Measurements from ENCODE around the gene CARF.

Gene CARF

GRCh38 chr2:203018181-203018580 is 106.1 kb downstream of the CARF start:
- no peak for DNase-seq (ENCODE audit: low spot score)

DNA sequence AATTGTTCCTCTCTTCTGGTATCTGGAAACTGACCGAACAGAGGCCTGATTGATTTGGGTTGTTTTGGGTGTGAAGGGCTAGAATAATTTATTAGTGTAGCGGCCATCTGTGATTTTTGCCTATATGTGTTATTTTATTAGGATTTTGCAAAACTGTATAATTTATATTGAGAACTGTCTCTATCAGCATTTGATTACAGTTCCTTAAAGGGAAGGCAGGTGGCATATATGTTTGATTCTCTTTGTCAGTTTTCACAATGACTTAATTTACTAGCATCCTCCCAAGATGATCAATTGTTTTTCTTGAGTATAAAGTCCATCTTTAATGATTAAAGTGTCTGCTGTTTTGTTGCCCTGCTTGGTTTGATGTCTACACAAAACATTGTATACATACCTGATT is 107.1 kb downstream of the CARF start:
- no peak for DNase-seq (ENCODE audit: low spot score)

DNA sequence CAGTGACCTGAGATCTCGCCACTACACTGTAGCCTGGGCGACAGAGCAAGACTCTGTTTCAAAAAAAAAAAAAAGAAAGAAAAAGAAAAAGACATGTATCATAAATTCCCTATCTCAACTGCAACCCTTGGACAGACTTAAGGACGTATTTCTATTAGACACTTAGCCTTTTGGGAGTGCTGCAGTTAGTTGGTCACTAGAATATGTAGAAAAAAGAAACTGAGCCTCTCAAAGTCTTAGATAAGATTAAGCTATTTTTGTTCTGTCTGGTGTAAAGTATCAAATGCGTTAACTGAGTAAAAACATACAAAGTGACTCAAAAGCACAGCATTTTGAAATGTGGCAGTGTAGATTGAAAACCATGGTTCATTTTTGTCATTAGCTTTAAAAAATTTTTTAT is 109.9 kb downstream of the CARF start:
- DNase-seq (ENCODE audit: low spot score): no peak

GRCh38 chr2:203022751-203023150 is 110.7 kb downstream of the CARF start:
- no peak for DNase-seq (ENCODE audit: low spot score)

DNA sequence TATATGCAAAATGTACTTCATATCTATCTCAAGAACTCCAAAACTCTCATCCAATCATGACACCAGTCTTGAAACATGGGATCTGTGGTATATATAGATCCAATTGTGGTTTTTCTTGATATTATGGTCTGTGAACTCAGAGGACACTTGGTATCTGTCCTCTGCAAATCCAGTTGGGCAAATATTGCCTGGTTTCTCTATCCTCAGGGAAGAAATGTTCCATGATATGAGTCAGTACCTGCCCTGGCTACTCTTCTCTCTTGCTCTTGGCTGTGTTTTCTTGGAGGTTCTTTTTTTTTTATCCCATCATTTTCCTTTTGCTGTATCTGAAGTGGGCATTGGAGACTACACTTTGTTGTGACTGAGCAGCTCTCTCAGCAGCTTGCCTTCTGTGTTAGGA is 113.5 kb downstream of the CARF start:
- DNase-seq (ENCODE audit: low spot score): no peak

GRCh38 chr2:203030545-203030944 is 118.5 kb downstream of the CARF start:
- DNase-seq (ENCODE audit: low spot score): no peak

- DNase-seq (ENCODE audit: low spot score): no peak
Measured at GRCh38 chr2:203030991-203031390, 118.9 kb downstream of the CARF start.

DNA sequence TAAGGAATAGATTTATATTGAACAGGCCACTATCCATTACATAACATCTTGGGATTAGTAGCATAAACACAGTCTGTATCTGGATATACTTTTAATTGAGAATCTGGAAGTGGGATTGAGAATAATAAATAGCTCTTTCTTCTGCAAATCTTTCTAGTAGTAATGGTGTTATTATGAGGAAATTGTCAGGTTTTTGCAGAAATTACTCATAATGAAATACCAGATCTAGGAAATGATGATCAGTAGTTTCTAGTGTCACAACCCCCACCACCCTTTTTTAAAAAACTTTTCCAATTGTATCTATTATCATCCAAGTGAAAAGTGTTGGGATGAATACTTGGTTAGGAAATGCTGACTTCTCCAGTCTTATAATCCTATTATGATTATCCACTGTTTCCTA is 121.3 kb downstream of the CARF start:
- no peak for DNase-seq (ENCODE audit: low spot score)

GRCh38 chr2:203035879-203036470 is 123.9 kb downstream of the CARF start:
- DNase-seq (ENCODE audit: low spot score): no peak

Data from AG08396 (cell line).